K562 (cell line): ENCODE results near the gene CERS6. TPM values are rescaled to one million over a fixed set of nuclear protein-coding genes. Genes with fewer than 3 reads are reported as not detected.

Experiments
- CC2D1A ChIP-seq: fragments of 450-650 bp; IDR thresholded peaks from 2 replicates; pipeline ENCODE4 v1.6.1; 2017; ENCODE audit warnings: mild to moderate bottlenecking
- CCNT2 ChIP-seq: IDR thresholded peaks from 2 replicates; pipeline ENCODE4 v1.6.1; 2011; ENCODE audit warnings: borderline replicate concordance, low read depth, mild to moderate bottlenecking, moderate library complexity, mixed read lengths, low read length; ENCODE audit not compliant: insufficient read length; ENCODE audit errors: extremely low read depth
- GABPB2 ChIP-seq: fragments of 250-450 bp; sonication (Bioruptor Pico); conservative IDR thresholded peaks from 2 replicates; pipeline ENCODE4 v1.5.1; 2021; ENCODE audit warnings: mild to moderate bottlenecking
- HMGN3 ChIP-seq: IDR thresholded peaks from 2 replicates; pipeline ENCODE4 v1.6.1; 2011; ENCODE audit warnings: borderline replicate concordance, low read depth, mild to moderate bottlenecking, mixed read lengths, low read length; ENCODE audit not compliant: insufficient read length; ENCODE audit errors: extremely low read depth
- HOXB6 ChIP-seq: fragments of 250-450 bp; sonication (Bioruptor Pico); IDR thresholded peaks from 2 replicates; pipeline ENCODE4 v1.5.1; 2022; ENCODE audit warnings: mild to moderate bottlenecking, borderline replicate concordance
- ID3 ChIP-seq, 2 experiments: fragments of 250-450 bp in 1 of 2; fragments of 450-650 bp in 1 of 2; sonication (Bioruptor Pico) in 1 of 2; IDR thresholded peaks; 2 replicates each; pipeline versions ENCODE4 v1.6.1 to v1.8.0; 2016 to 2021; ENCODE audit warnings: mild to moderate bottlenecking in 2 of 2, moderate library complexity in 2 of 2, missing compliant biosample characterization in 1 of 2, missing genetic modification characterization in 1 of 2
- MAFF ChIP-seq: IDR thresholded peaks from 2 replicates; pipeline ENCODE4 v1.6.1; 2012; ENCODE audit warnings: low read length, improper control_type of control experiment
- MAFG ChIP-seq: fragments of 450-650 bp; conservative IDR thresholded peaks from 2 replicates; pipeline ENCODE4 v1.6.1; 2016; ENCODE audit warnings: missing genetic modification characterization, missing compliant biosample characterization
- MAFK ChIP-seq: IDR thresholded peaks from 2 replicates; pipeline ENCODE4 v1.6.1; 2011; ENCODE audit warnings: low read length, improper control_type of control experiment
- MIER1 ChIP-seq: fragments of 450-650 bp; IDR thresholded peaks from 2 replicates; pipeline ENCODE4 v1.6.1; 2016; ENCODE audit warnings: antibody characterized with exemption, mild to moderate bottlenecking, low read depth
- MTF1 ChIP-seq: fragments of 250-450 bp; sonication (Bioruptor Pico); IDR thresholded peaks from 2 replicates; pipeline ENCODE4 v1.9.0; 2021; ENCODE audit warnings: moderate library complexity, mild to moderate bottlenecking, inconsistent platforms, borderline replicate concordance
- NFE2L1 ChIP-seq: fragments of 450-650 bp; IDR thresholded peaks from 2 replicates; pipeline ENCODE4 v1.6.1; 2016; ENCODE audit warnings: missing genetic modification characterization, low read depth, mild to moderate bottlenecking, missing compliant biosample characterization, moderate library complexity, borderline replicate concordance
- NONO ChIP-seq, 2 experiments: fragments of 200-400 bp in 1 of 2; fragments of 450-650 bp in 1 of 2; formaldehyde crosslinking in 1 of 2; IDR thresholded peaks; 2 replicates each; pipeline ENCODE4 v1.6.1; 2017; ENCODE audit warnings: low read depth in 2 of 2, mild to moderate bottlenecking in 2 of 2, moderate library complexity in 2 of 2, low read length in 1 of 2
- PHTF2 ChIP-seq: fragments of 250-450 bp; sonication (Bioruptor Pico); IDR thresholded peaks from 2 replicates; pipeline ENCODE4 v1.5.0; 2021; ENCODE audit warnings: mild to moderate bottlenecking
- RBM22 ChIP-seq: fragments of 200-400 bp; formaldehyde crosslinking; IDR thresholded peaks from 2 replicates; pipeline ENCODE4 v1.6.1; 2018; ENCODE audit warnings: low read length, low read depth; ENCODE audit not compliant: poor library complexity, severe bottlenecking
- SNRNP70 ChIP-seq: fragments of 200-400 bp; formaldehyde crosslinking; optimal IDR thresholded peaks from 2 replicates; pipeline ENCODE3; 2017; ENCODE audit warnings: low read depth, low read length
- TEAD2 ChIP-seq: fragments of 450-650 bp; IDR thresholded peaks from 2 replicates; pipeline ENCODE4 v1.6.1; 2016; ENCODE audit warnings: missing genetic modification characterization, control low read depth, missing compliant biosample characterization
- ZNF316 ChIP-seq: fragments of 450-650 bp; IDR thresholded peaks from 2 replicates; pipeline ENCODE4 v1.6.1; 2016
- ZNF41 ChIP-seq: fragments of 250-450 bp; sonication (Bioruptor Pico); conservative IDR thresholded peaks from 2 replicates; pipeline ENCODE4 v1.4.0; 2020; ENCODE audit warnings: mild to moderate bottlenecking
- ZNF586 ChIP-seq: fragments of 450-650 bp; formaldehyde crosslinking; conservative IDR thresholded peaks from 2 replicates; pipeline ENCODE4 v1.4.0; 2020; ENCODE audit warnings: mild to moderate bottlenecking, moderate library complexity
- ZNF699 ChIP-seq: fragments of 250-450 bp; sonication (Bioruptor Pico); IDR thresholded peaks from 2 replicates; pipeline ENCODE4 v1.8.0; 2021; ENCODE audit warnings: mild to moderate bottlenecking, moderate library complexity; ENCODE audit not compliant: insufficient replicate concordance
- polyA plus RNA-seq, 8 experiments: library from polyadenylated mRNA; depleted of rRNA in 4 of 8; stranded (reverse) in 5 of 8; unstranded in 3 of 8; fragments of >200 nt; fragmentation: Nextera tagmentation in 2 of 8; fragmentation: Illumina TruSeq in 1 of 8; extraction: Ambion mirVana in 2 of 8; extraction: Trizol in 1 of 8; gene quantifications; 2 replicates each; pipeline versions ENCODE4 v1.2.1 to v1.2.3, GENCODE V29; 2011 to 2014; ENCODE audit warnings: inconsistent platforms in 1 of 8, missing spikeins in 1 of 8
- total RNA-seq, 7 experiments: library from RNA; depleted of rRNA in 6 of 7; stranded (reverse); fragments of >200 nt in 6 of 7; fragmentation: Illumina TruSeq in 2 of 7; extraction: Trizol in 2 of 7; gene quantifications; 2 replicates each; pipeline versions ENCODE4 v1.2.1 to v1.2.3, GENCODE V29; 2011 to 2021; ENCODE audit warnings: low replicate concordance in 1 of 7
- TF ChIP-seq, protein P1 (sequence below): IDR thresholded peaks from 2 replicates; pipeline ENCODE4 v1.6.1; 2014; ENCODE audit warnings: antibody characterized with exemption

CERS6 gene
- total and polyA plus RNA-seq, 9 of the 15 experiments (the other 6 are each of a cell fraction or from before 2014, with no cell fraction given) = 1.6 to 13.6 (median 11.4) TPM

DNA sequence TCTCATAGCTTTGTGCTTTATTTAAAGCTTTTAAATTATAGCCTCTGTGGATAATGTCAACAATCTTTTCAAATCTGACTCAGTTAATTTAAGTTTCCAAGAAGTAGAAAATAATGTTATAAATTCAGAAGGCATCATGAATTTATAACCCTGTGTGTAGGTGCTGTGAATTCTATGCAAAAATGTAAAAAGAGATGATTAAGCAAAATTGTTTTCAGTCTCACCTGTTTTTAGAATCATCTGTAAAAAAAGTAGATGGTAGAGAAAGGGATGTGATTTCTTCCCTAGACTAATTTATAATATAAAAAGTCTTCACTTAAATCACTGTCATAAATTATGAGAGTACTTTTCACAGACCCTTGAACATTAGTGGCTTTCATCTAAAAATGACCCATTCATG is 260.8 kb downstream of the CERS6 start (continued):
- TF ChIP-seq MIER1 (no peak), ID3 (CRISPR knock-in tag; IDR thresholded peaks at IDR 0.05) (no peak), ID3 (tag; IDR thresholded peaks at IDR 0.05) (no peak), ZNF586 (CRISPR knock-in tag) (no peak), HMGN3 (no peak), ZNF316 (peak; percentile 89), MTF1 (CRISPR knock-in tag) (no peak), CC2D1A (no peak), ZNF699 (CRISPR knock-in tag) (no peak), NONO (IDR thresholded peaks at IDR 0.05; ENCODE audit: low read depth in 2 of 2, low read length in 1 of 2) (no peak), MAFG (tag) (peak; percentile 52; the same call in 1 of the 2 replicates), GABPB2 (CRISPR knock-in tag) (no peak), MAFK (peak; percentile 37; the same call in 1 of the 2 replicates), PHTF2 (no peak), CCNT2 (no peak), SNRNP70 (no peak), MAFF (peak; percentile 61; the same call in 1 of the 2 replicates), RBM22 (no peak), TEAD2 (tag) (no peak), ZNF41 (no peak), NFE2L1 (tag) (no peak), HOXB6 (no peak)
- TF ChIP-seq, protein P1, sequence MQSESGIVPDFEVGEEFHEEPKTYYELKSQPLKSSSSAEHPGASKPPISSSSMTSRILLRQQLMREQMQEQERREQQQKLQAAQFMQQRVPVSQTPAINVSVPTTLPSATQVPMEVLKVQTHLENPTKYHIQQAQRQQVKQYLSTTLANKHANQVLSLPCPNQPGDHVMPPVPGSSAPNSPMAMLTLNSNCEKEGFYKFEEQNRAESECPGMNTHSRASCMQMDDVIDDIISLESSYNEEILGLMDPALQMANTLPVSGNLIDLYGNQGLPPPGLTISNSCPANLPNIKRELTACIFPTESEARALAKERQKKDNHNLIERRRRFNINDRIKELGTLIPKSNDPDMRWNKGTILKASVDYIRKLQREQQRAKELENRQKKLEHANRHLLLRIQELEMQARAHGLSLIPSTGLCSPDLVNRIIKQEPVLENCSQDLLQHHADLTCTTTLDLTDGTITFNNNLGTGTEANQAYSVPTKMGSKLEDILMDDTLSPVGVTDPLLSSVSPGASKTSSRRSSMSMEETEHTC = no peak
